ENCODE measurements around the gene LHFPL6.

Gene LHFPL6

DNA sequence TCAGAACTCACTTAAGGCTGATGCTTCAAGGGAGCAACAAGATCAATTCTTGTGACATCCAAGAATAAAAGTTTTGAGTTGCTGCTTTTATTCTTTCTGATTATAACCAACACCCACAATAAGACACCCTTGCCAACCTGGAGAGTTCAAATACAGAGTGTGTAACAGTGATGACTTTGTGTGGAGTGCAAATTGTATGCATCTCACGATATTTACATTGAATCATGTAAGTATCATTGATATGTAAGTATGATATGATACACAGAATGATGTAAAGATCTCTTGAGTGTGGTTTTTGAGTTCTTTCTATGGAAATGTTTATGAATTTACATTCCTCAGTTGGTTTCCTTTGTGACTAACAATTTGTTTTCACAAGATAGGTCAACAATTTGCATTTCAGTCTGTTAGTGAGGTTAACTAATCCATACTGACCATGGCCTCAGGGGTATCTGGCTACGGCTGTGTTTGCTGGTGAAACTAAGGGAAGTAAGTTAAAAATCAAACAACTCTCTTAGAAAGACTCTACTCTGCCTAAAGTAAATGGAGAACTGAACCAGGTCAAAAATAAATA lies 12.4 kb downstream of the LHFPL6 start:
- no peak for DNase-seq

DNA sequence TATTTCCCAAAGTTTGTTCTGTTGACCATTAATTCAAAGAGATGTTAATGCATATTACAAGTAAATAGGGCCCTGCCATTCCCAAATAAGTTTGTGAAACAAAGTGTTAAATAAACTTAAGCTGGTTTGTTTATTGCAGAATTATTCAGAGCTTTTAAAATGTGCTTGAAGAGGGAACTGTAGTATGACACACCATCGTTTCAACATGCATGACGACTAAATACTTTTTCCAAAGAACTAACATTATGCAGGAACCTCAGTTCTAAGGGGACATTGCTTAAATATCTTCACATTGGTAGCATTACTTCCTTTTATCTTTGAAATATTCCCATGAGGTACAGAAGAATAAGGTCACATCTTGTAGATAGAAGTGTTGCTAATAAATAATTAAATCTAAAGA lies 14.6 kb downstream of the LHFPL6 start:
- no peak for DNase-seq

DNA sequence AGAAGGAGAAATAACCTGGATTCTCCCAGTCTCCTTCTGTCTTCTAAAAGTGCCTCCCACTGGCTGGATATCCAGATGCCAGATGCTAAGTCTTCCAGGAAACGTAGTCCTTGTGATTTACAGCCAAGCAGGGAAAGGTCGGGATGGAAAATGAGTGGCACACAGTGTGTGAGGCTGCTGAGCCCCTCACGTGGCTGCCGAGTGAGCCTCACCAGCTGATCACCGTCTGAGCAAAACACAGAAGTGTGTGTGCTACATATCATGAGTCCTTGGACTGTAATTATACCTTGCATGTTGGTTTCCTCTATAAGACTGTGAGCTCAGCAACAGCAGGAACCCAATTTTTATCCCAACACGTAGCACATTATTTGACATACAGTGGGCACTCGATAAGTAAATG lies 15.1 kb downstream of the LHFPL6 start:
- DNase-seq = no peak

GRCh38 chr13:39586958-39587605 lies 15.9 kb downstream of the LHFPL6 start:
- no peak for DNase-seq

- DNase-seq = no peak
Observed at GRCh38 chr13:39586151-39586550, 16.8 kb downstream of the LHFPL6 start.

GRCh38 chr13:39585219-39585618 lies 17.8 kb downstream of the LHFPL6 start:
- no peak for DNase-seq

- no peak for DNase-seq
Observed at GRCh38 chr13:39580881-39581575, 22.0 kb downstream of the LHFPL6 start.

GRCh38 chr13:39578821-39579291 lies 24.1 kb downstream of the LHFPL6 start:
- no peak for DNase-seq

- no peak for DNase-seq
Observed at GRCh38 chr13:39577838-39578491, 25.0 kb downstream of the LHFPL6 start.

- no peak for DNase-seq
Observed at GRCh38 chr13:39577203-39577602, 25.8 kb downstream of the LHFPL6 start.

DNA sequence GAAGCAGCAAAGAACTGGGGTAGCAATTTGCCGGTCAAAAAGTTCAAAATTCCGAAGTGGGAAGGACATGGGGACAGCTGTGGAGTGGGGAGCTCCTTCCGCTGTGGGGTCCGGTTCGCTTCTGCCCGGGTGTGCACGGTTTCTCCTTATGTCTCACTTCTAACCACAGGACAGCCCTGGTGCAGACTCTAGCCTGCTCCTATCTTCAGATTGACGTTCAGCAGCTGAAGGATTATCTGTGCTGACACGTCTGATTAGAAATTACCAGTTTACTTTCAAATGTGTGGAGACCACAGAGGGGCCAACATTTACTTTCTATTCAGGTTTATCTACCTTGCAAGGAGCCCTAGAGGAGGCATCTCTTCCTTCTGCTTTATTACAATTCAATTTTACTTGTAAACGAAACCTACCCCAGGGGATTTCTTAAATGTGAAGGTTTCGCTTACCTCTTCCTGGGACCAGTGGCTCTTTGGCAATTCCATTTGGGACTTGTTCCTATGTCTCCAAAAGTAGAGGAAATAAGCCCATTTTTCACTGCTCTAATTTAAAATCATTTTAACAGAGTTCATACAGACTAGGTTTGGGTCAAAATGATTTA lies 27.3 kb downstream of the LHFPL6 start:
- DNase-seq = no peak

DNA sequence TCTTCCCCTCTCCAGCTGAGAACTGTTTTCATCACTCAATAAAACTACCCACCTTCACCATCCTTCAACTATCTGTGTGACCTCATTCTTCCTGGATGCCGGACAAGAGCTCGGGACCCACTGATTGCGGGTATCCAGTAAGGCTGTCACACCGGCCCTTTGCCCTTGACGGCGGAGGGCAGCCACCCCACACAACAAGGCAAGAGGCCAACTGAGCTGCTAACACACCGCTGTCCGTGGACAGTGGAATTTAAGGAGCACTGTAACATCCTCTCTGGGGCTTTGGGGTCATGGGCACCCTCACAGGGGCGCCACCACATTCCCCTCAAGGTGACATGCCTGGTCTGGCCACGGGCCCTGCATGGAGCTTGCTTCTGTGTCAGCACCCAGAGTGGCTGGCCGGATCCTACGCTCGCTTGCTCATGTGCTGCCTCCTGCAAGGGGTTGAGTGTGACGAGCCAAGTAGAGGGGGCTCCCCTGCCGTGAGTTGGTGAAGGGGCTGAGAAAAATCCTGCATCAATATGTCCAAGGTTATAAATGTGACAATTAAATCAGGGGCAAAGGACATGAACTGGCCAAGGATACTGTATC lies 31.4 kb downstream of the LHFPL6 start:
- DNase-seq = no peak

- no peak for DNase-seq
Observed at GRCh38 chr13:39567569-39567968, 35.4 kb downstream of the LHFPL6 start.

- no peak for DNase-seq
Observed at GRCh38 chr13:39566216-39566869, 36.6 kb downstream of the LHFPL6 start.

DNA sequence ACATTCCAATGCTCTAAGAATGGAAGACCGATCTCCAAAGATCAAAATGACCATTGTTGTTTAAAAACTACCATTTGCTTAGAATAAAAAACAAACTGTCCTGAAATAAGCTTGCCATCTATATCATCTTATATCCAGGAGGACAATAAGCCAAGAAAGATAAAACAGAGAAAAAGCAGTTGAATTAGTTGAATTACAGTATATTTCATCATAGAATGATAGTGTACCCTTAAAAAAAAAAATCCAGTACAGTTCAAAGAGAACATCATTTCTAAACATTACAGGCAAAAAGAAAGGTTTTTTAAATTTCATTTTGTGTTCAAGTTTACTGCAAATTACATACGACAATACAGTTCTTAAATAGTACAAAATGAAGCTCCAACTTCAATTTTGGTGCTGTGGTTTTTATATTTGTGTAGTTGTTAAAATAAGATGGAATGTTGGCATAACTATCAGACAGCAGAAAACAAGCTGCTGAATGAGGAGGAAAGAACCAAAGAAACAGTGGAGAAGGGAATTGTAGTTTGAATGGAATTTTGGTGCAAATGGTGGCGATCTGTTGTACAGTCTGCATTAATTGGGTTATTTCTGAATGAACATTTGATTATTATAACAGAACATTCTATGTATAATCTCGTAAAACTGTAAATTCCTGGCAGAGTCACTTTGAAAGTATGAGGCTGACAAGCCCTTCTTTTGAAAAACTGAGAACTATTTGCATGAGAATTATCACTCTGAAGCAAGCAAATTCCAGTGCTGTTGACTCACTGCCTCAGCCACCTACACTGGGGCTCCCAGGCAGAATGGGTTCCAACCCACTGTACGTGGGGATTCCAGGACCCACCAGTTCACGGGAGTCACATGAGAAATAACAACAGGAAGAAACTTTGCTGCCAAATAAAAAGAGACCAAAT lies 37.7 kb downstream of the LHFPL6 start:
- DNase-seq = no peak

GRCh38 chr13:39563470-39563735 lies 39.6 kb downstream of the LHFPL6 start:
- no peak for DNase-seq

DNA sequence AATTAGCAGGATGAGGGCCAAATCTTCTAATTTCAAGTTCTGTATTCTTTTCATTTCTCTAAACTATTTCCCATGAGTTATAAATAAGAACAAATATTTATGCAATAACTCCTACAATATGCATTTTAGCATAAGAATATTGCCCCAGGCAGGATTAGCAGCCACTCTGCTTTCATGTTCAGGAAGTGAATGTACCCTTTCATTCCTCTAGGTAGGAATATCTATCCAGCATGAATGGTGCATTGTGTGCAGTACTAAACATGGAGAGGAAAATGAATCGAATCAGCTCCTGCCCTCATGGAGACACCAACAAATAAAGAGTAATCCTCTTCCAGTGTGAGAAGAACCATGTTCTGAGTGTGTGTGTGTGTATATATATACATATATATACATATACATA lies 41.0 kb downstream of the LHFPL6 start:
- DNase-seq = no peak

DNA sequence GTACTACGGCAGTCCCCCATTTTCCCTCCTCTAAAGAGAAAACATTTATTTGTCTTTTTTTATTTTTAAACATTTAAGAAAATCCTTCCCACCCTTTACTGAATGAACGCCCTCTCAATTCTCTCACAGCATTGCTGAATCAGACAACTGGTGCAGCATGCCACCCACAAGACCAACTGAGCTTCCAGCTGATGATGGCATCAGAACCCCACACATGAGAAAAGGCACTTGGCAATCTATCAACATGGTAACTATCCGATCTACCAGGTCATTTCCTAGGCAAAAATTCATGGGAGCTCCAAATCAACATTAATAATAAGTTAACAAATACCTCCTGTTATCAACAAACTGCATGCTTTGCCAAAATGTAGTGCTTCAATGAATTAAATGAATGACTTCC lies 43.1 kb downstream of the LHFPL6 start:
- DNase-seq = no peak

- no peak for DNase-seq
Observed at GRCh38 chr13:39557285-39557955, 45.6 kb downstream of the LHFPL6 start.

DNA sequence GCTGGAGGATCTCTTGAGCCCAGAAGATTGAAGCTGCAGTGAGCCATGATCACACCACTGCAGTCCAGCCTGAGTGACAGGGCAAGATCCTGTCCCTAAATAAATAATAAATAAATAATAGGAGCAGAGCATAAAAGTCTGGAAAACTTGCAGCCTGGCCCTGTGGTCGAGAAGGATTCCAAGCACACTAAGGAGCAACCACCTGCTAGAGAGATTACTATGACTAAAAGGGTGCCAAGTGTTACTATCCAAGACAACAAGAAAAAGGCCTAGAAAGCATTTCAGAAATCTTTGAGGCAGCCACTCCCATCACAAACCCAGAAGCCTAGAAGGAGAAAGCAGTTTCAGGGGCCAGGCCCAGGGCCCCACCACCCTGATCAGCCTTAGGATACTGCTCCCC lies 46.1 kb downstream of the LHFPL6 start:
- no peak for DNase-seq

- DNase-seq = no peak
Observed at GRCh38 chr13:39554371-39554770, 48.6 kb downstream of the LHFPL6 start.
